ENCODE results near the gene TENM4. TPM values are rescaled to one million over a fixed set of nuclear protein-coding genes. Genes with fewer than 3 reads are reported as not detected.

The TENM4 gene
- total RNA-seq, 1 donor from 2014 or later, result 117 TPM

GRCh38 chr11:79033833-79034232 is 407.0 kb downstream of the TENM4 start:
- no peaks in the 10 kb centered on the region for H3K27me3 Mint-ChIP-seq
- DNase-seq (ENCODE audit: low spot score, unreplicated experiment), result no peak
- H3K4me1 Mint-ChIP-seq (ENCODE audit: low read depth), result peaks cover 14% of the 10 kb centered on the region
- no peaks in the 10 kb centered on the region for H3K9me3 Mint-ChIP-seq (ENCODE audit: low read depth)
- TF ChIP-seq, protein P1, sequence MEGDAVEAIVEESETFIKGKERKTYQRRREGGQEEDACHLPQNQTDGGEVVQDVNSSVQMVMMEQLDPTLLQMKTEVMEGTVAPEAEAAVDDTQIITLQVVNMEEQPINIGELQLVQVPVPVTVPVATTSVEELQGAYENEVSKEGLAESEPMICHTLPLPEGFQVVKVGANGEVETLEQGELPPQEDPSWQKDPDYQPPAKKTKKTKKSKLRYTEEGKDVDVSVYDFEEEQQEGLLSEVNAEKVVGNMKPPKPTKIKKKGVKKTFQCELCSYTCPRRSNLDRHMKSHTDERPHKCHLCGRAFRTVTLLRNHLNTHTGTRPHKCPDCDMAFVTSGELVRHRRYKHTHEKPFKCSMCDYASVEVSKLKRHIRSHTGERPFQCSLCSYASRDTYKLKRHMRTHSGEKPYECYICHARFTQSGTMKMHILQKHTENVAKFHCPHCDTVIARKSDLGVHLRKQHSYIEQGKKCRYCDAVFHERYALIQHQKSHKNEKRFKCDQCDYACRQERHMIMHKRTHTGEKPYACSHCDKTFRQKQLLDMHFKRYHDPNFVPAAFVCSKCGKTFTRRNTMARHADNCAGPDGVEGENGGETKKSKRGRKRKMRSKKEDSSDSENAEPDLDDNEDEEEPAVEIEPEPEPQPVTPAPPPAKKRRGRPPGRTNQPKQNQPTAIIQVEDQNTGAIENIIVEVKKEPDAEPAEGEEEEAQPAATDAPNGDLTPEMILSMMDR (IDR thresholded peaks at IDR 0.05; ENCODE audit: unreplicated experiment), result no peak
- H3K27ac Mint-ChIP-seq, result no peak overlapping the region
- no peaks in the 10 kb centered on the region for H3K36me3 Mint-ChIP-seq (ENCODE audit: insufficient read depth)
- no peak overlapping the region for H3K4me3 Mint-ChIP-seq (ENCODE audit: low read depth)

DNA sequence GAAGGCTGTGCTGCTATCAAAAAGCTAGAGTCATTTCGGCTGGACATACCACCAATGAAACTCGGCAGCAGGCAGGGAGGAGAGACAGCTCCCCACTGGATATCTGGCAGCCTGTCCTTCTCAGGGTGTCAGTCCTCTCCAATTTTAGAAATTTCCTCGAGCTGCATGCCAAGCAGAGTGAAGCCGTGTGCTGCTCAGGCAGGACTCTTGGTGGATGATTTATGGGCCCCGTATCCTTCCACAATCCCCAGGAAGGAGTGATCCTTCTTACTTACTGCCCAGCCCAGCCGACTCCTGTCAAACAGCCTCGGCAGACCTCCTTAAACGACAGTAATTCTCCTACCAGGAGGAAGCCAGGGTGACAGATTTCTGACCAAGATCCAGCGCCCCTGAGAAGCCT is 410.4 kb downstream of the TENM4 start:
- TF ChIP-seq, protein P1 (IDR thresholded peaks at IDR 0.05; ENCODE audit: unreplicated experiment), result no peak
- Mint-ChIP-seq H3K36me3 (ENCODE audit: insufficient read depth) (no peaks in the 10 kb centered on the region), H3K9me3 (ENCODE audit: low read depth) (no peaks in the 10 kb centered on the region), H3K4me3 (ENCODE audit: low read depth) (no peak overlapping the region), H3K4me1 (ENCODE audit: low read depth) (peaks cover 21% of the 10 kb centered on the region), H3K27me3 (peaks cover 4% of the 10 kb centered on the region), H3K27ac (no peak overlapping the region)
- DNase-seq (ENCODE audit: low spot score, unreplicated experiment), result no peak

DNA sequence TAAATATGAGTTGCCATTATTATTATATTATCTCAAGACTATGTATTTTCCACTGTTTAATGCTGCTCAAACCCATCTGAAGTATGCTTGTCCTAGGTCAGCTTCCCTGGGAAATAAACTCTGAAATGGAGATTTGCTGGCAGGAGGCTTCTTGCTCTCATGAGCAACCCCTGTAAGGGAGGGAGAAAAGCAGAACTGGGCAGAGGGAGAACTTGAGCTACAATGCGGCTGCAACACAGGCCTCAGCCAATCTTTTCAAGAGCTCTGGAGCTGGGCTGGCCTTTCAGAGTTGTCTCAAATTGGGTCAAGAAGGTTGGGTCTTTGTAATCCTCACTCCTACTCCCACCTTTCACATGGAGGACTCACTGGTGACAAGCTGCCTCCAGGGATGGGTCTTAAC is 412.6 kb downstream of the TENM4 start:
- Mint-ChIP-seq H3K9me3 (ENCODE audit: low read depth) (no peaks in the 10 kb centered on the region), H3K36me3 (ENCODE audit: insufficient read depth) (no peaks in the 10 kb centered on the region), H3K27ac (no peak overlapping the region), H3K27me3 (peaks cover 4% of the 10 kb centered on the region), H3K4me1 (ENCODE audit: low read depth) (peaks cover 21% of the 10 kb centered on the region), H3K4me3 (ENCODE audit: low read depth) (no peak overlapping the region)
- TF ChIP-seq, protein P1 (IDR thresholded peaks at IDR 0.05; ENCODE audit: unreplicated experiment), result no peak
- DNase-seq (ENCODE audit: low spot score, unreplicated experiment), result no peak

DNA sequence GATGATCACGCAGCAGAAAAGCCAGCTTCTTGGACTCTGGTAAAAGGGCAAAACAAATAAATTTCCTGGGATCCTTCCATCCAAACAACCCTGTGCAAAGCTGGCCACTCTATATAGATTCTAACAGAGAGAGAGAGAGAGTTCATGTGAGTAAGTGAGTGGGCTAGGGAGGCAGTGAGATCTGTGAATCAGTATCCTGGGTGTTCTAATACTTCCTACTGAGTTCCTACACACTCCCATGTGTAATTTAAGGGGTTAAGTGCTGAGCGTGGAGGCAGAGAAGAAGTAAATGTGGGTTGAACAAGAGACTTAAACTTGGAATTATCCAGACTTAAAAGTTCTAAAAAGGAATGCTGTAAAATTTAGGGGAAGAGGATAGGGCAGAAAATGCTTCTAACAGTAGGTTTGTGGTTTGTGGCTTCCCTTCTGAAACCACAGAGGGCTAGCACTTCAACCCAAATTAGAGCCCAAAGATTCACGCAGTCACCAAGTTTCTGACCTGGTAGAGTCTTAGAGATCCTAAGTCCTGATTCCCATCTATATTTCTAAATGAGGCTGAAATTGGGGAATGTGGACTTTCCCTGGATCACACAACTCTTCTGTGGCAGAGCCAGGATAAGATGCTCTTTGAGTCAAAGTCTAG is 413.9 kb downstream of the TENM4 start:
- TF ChIP-seq, protein P1 (IDR thresholded peaks at IDR 0.05; ENCODE audit: unreplicated experiment), result no peak
- H3K4me1 Mint-ChIP-seq (ENCODE audit: low read depth), result peaks cover 21% of the 10 kb centered on the region
- DNase-seq (ENCODE audit: low spot score, unreplicated experiment), result no peak
- no peak overlapping the region for H3K4me3 Mint-ChIP-seq (ENCODE audit: low read depth)
- H3K9me3 Mint-ChIP-seq (ENCODE audit: low read depth), result no peaks in the 10 kb centered on the region
- peaks cover 4% of the 10 kb centered on the region for H3K27me3 Mint-ChIP-seq
- no peaks in the 10 kb centered on the region for H3K36me3 Mint-ChIP-seq (ENCODE audit: insufficient read depth)
- no peak overlapping the region for H3K27ac Mint-ChIP-seq

DNA sequence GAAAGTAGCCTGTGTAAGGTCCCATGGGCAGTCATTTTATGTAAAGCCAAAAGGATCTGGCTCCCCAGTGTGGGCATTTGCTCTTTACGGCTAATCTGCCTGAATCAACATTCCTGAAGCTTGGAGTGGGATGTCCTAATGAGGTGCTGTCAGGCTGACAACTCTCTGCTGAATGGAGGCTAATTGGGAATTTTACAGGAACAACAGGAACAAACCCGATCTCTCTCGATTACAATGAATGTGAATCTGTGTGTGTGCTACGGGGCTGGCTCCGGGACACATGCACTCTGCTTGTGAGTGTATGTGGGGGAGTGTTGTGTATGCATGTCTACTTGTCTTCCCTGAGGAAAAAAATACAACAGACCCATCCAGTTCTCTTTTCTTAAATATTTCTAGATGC is 415.2 kb downstream of the TENM4 start:
- Mint-ChIP-seq H3K4me1 (ENCODE audit: low read depth) (peaks cover 19% of the 10 kb centered on the region), H3K36me3 (ENCODE audit: insufficient read depth) (peaks cover 2% of the 10 kb centered on the region), H3K4me3 (ENCODE audit: low read depth) (no peak overlapping the region), H3K27ac (no peak overlapping the region), H3K9me3 (ENCODE audit: low read depth) (no peaks in the 10 kb centered on the region), H3K27me3 (peaks cover 4% of the 10 kb centered on the region)
- TF ChIP-seq, protein P1 (IDR thresholded peaks at IDR 0.05; ENCODE audit: unreplicated experiment), result no peak
- no peak for DNase-seq (ENCODE audit: low spot score, unreplicated experiment)

Measured in progenitor cell of endocrine pancreas (in vitro differentiated cells).